ENCODE measurements around the gene KRTAP10-3.

DNA sequence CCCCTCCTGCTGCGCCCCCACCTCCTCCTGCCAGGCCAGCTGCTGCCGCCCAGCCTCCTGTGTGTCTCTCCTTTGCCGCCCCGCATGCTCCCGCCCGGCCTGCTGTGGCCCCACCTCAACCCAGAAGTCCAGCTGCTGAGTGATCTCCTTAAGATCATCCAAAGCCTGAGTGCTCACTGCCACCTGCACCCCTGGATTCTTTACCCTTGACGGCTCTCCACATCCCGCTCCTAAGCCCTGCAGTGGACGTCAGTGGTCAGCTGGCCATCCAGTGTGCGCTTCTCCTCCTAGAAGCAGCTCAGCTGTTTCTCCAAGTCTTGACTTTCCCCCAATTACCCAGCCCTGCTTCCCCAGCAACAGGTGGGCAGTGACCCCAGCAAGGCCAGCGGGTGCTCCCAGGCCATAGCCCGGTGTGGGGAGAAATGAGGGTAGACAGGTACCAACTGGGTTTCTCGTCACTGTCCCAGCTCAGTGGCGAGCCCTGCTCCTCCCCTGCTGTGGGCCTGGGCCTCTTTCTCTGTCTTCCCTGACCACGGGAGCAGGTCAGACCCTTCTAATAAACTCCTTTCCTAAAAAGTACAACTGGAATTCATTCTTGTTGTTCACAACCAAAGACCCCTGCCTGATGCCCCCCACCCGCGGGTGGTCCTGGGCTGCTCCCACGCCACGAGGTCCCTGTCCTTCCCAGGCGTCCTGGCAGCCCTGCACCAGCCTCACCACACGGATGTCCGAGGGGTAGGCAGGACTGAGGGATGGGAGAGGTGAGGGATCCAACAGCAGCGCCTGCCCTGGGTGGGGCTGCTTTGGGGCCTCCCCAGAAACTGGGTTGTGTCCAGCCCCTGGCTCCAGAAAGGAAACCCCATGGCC lies 43.2 kb upstream of the KRTAP10-3 start:
- TF ChIP-seq, protein P1, sequence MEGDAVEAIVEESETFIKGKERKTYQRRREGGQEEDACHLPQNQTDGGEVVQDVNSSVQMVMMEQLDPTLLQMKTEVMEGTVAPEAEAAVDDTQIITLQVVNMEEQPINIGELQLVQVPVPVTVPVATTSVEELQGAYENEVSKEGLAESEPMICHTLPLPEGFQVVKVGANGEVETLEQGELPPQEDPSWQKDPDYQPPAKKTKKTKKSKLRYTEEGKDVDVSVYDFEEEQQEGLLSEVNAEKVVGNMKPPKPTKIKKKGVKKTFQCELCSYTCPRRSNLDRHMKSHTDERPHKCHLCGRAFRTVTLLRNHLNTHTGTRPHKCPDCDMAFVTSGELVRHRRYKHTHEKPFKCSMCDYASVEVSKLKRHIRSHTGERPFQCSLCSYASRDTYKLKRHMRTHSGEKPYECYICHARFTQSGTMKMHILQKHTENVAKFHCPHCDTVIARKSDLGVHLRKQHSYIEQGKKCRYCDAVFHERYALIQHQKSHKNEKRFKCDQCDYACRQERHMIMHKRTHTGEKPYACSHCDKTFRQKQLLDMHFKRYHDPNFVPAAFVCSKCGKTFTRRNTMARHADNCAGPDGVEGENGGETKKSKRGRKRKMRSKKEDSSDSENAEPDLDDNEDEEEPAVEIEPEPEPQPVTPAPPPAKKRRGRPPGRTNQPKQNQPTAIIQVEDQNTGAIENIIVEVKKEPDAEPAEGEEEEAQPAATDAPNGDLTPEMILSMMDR (IDR thresholded peaks at IDR 0.05): no peak
- TF ChIP-seq POLR2A (IDR thresholded peaks at IDR 0.05) (no peak), EP300 (IDR thresholded peaks at IDR 0.05) (no peak)

Measured in ovary (tissue), 3 donors.